B cell (primary cell): ENCODE data around the gene GLI3.

Experiments used
- EZH2 ChIP-seq: IDR thresholded peaks from 2 replicates; pipeline ENCODE4 v1.6.1; 2012; ENCODE audit warnings: borderline replicate concordance, low read depth, mild to moderate bottlenecking, moderate library complexity, low read length; ENCODE audit not compliant: insufficient read depth, poor library complexity, severe bottlenecking
- TF ChIP-seq, protein P1 (sequence below): fragments of 200-600 bp; IDR thresholded peaks from one replicate; pipeline ENCODE4 v1.8.0; 2022; ENCODE audit warnings: antibody characterized with exemption, mild to moderate bottlenecking

DNA sequence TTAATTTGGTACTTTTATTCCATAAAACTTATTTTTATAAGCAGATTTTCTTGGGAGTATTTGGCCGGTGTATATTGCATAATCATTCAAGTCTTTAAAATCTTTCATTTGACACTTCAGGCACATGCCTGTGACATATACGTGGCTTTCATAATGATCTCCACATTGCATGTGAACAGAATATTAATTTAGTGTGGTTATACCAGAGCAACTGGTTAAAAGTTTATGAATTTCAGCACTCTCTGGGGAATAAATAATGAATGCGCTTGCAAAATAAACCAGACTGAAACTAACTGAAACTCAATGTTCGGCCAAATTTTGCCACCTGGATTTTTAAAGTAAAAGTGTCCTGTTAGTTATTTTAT is 242.3 kb downstream of the GLI3 start:
- TF ChIP-seq, protein P1, sequence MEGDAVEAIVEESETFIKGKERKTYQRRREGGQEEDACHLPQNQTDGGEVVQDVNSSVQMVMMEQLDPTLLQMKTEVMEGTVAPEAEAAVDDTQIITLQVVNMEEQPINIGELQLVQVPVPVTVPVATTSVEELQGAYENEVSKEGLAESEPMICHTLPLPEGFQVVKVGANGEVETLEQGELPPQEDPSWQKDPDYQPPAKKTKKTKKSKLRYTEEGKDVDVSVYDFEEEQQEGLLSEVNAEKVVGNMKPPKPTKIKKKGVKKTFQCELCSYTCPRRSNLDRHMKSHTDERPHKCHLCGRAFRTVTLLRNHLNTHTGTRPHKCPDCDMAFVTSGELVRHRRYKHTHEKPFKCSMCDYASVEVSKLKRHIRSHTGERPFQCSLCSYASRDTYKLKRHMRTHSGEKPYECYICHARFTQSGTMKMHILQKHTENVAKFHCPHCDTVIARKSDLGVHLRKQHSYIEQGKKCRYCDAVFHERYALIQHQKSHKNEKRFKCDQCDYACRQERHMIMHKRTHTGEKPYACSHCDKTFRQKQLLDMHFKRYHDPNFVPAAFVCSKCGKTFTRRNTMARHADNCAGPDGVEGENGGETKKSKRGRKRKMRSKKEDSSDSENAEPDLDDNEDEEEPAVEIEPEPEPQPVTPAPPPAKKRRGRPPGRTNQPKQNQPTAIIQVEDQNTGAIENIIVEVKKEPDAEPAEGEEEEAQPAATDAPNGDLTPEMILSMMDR, result no peak
- TF ChIP-seq EZH2, result no peak
